ENCODE data around the gene RASA3.

DNA sequence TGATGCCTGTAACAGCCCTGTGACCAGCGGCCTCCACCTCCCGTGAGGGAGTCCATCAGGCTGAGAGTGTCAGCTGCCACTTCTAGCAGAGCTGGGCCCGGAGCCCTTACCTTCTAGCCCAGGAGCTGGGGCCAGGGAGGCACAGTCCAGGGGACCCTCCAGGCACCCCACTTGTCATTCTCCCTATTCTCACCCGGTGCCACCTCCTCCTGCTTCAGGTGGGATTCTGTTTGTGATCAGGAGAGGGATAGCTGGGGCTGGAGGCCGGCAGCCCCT is 4.1 kb downstream of the RASA3 start:
- TF ChIP-seq, protein P1, sequence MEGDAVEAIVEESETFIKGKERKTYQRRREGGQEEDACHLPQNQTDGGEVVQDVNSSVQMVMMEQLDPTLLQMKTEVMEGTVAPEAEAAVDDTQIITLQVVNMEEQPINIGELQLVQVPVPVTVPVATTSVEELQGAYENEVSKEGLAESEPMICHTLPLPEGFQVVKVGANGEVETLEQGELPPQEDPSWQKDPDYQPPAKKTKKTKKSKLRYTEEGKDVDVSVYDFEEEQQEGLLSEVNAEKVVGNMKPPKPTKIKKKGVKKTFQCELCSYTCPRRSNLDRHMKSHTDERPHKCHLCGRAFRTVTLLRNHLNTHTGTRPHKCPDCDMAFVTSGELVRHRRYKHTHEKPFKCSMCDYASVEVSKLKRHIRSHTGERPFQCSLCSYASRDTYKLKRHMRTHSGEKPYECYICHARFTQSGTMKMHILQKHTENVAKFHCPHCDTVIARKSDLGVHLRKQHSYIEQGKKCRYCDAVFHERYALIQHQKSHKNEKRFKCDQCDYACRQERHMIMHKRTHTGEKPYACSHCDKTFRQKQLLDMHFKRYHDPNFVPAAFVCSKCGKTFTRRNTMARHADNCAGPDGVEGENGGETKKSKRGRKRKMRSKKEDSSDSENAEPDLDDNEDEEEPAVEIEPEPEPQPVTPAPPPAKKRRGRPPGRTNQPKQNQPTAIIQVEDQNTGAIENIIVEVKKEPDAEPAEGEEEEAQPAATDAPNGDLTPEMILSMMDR (IDR thresholded peaks at IDR 0.05; ENCODE audit: extremely low read depth in 1 of 2, insufficient read depth in 1 of 2, low read depth in 1 of 2, low read length in 2 of 2): no peak
- TF ChIP-seq JUN (IDR thresholded peaks at IDR 0.05; ENCODE audit: borderline replicate concordance, insufficient read depth, insufficient read length, low read depth): no peak
- no peak for TF ChIP-seq MYC (IDR thresholded peaks at IDR 0.05; ENCODE audit: low read depth, low read length)

Measured in endothelial cell of umbilical vein (primary cell).